ENCODE measurements around the gene CHRNE.

The CHRNE gene

GRCh38 chr17:4850246-4850645, 52.7 kb downstream of the CHRNE start:
- CTCF ChIA-PET = interaction anchor here (1.0 to 1.8 kb wide), 3 partner anchors 10 to 284 kb away, joined by 3 to 5 read pairs (median 4); no protein-coding TSS in a partner anchor
- DNase-seq (ENCODE audit: extremely low spot score) = no peak
- TF ChIP-seq, protein P1, sequence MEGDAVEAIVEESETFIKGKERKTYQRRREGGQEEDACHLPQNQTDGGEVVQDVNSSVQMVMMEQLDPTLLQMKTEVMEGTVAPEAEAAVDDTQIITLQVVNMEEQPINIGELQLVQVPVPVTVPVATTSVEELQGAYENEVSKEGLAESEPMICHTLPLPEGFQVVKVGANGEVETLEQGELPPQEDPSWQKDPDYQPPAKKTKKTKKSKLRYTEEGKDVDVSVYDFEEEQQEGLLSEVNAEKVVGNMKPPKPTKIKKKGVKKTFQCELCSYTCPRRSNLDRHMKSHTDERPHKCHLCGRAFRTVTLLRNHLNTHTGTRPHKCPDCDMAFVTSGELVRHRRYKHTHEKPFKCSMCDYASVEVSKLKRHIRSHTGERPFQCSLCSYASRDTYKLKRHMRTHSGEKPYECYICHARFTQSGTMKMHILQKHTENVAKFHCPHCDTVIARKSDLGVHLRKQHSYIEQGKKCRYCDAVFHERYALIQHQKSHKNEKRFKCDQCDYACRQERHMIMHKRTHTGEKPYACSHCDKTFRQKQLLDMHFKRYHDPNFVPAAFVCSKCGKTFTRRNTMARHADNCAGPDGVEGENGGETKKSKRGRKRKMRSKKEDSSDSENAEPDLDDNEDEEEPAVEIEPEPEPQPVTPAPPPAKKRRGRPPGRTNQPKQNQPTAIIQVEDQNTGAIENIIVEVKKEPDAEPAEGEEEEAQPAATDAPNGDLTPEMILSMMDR (IDR thresholded peaks at IDR 0.05; ENCODE audit: control extremely low read depth, extremely low read depth, low read depth, missing control alignments) = no peak
- POLR2A ChIA-PET = no interaction called here

DNA sequence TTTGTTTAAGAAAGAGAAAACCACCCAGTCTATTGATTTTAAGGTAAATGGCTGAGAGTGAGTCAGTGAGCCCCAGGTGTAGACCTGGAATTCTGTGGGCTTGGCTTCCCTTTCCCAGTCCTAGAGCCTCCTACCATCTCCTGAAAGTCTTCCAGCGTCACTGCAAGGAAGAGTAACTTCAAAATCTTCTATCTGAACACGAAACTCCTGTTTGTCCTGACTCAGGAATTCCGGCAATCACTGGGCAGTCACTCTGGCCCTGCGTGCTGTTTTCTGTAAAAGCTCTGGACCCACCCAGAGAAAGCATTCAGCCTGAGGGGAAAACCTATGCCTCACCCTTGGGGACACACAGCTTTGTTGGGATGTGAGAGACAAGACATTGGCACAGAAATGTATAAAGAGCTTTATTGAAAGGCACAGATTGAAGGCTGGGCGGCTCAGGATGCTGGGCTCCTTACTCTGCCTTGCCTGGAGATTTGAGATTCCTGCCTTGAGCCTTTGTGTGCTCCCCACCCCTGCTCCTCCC, 53.8 kb downstream of the CHRNE start:
- TF ChIP-seq, protein P1 (IDR thresholded peaks at IDR 0.05; ENCODE audit: control extremely low read depth, extremely low read depth, low read depth, missing control alignments) = no peak
- ChIA-PET CTCF (interaction anchor here (1.0 to 1.6 kb wide), 3 partner anchors 9 to 282 kb away, joined by 3 to 4 read pairs (median 3); no protein-coding TSS in a partner anchor), POLR2A (no interaction called here)
- peak; percentile 14 for DNase-seq (ENCODE audit: extremely low spot score)
